GM10266 (cell line): Measurements from ENCODE around the gene KIR2DL4.
"Not testable (repeated sequence)": the region's sequence is repeated elsewhere in the genome, so short reads cannot be mapped to it uniquely, and the experiment has no call there.

Experiments used
- DNase-seq: peaks from one replicate; pipeline ENCODE4 v3.0.0; 2012; ENCODE audit errors: extremely low spot score
- TF ChIP-seq, protein P1 (sequence below): IDR thresholded peaks from 2 replicates; pipeline ENCODE4 v1.5.1; 2012; ENCODE audit warnings: mild to moderate bottlenecking, low read depth; ENCODE audit not compliant: control insufficient read depth, insufficient read depth; ENCODE audit errors: missing control alignments

The KIR2DL4 gene

DNA sequence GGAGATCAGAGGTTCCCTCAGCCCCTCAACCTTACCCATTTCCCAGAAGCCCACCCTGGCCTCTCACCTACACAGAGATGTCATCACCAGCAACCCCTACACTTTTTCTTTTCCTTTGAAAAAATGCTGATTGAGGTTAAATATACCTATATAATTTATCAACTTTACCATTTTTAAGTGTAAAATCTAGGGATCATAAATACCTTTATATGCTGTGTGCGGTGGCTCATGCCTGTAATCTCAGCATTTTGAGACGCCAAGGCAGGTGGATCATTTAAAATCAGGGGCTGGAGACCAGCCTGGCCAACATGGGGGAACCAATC, 3.1 kb downstream of the KIR2DL4 start:
- no peak for DNase-seq
- TF ChIP-seq, protein P1, sequence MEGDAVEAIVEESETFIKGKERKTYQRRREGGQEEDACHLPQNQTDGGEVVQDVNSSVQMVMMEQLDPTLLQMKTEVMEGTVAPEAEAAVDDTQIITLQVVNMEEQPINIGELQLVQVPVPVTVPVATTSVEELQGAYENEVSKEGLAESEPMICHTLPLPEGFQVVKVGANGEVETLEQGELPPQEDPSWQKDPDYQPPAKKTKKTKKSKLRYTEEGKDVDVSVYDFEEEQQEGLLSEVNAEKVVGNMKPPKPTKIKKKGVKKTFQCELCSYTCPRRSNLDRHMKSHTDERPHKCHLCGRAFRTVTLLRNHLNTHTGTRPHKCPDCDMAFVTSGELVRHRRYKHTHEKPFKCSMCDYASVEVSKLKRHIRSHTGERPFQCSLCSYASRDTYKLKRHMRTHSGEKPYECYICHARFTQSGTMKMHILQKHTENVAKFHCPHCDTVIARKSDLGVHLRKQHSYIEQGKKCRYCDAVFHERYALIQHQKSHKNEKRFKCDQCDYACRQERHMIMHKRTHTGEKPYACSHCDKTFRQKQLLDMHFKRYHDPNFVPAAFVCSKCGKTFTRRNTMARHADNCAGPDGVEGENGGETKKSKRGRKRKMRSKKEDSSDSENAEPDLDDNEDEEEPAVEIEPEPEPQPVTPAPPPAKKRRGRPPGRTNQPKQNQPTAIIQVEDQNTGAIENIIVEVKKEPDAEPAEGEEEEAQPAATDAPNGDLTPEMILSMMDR: no peak

DNA sequence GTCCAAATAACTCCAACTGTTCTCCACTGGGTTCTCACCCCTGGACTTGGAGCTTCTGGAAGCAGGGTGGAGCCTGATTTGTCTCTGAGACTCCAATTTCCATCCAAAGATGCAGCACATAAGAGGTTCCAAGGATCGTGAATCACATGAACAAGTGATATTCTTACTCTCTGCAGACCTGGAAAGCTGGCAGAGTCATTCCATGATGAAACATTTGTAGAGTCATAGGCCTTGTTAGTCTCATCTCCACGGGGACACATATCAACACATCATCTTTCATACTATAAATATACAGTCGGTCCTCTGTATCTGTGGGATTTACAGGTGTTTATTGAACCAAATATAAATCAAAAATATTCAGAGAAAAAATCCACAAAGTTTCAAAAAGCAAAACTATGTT, 11.2 kb downstream of the KIR2DL4 start:
- DNase-seq: not testable (repeated sequence)

- DNase-seq: not testable (repeated sequence)
Measured at GRCh38 chr19:54816251-54816650, 12.8 kb downstream of the KIR2DL4 start, which contains the start of gene KIR3DL1. Gene KIR3DL1 (plus strand): TSS chr19:54816468.

DNA sequence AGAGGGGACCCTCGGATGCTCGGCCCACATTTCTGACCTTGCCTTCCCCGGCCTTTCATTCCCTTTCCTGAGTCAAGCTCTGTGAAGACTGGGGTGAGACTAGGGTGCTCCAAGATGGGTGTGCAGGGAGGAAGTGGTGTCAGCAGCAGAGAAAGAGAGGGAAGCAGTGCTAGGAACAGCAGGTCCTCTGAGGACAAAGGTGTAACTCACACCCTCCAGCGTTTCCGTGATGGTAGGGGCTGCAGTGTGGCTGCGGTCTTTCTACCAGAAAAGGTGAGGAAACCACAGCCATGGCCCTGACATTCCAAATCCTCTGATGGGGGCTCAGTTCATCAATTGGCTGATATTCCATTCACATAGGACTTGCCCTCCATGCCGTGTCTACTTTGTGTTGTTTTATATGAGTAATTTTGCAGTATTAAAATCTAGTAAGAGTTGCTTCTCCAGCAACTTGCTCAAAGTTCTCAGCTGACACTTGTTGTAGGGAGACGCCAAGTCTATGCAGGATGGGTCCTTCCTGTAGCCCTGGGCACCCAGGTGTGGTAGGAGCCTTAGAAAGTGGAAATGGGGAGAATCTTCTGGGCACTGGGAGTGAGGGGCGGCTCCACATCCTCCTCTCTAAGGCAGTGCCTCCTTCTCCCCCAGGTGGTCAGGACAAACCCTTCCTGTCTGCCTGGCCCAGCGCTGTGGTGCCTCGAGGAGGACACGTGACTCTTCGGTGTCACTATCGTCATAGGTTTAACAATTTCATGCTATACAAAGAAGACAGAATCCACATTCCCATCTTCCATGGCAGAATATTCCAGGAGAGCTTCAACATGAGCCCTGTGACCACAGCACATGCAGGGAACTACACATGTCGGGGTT, 14.5 kb downstream of the KIR2DL4 start:
- DNase-seq: no peak
- TF ChIP-seq, protein P1: no peak

DNA sequence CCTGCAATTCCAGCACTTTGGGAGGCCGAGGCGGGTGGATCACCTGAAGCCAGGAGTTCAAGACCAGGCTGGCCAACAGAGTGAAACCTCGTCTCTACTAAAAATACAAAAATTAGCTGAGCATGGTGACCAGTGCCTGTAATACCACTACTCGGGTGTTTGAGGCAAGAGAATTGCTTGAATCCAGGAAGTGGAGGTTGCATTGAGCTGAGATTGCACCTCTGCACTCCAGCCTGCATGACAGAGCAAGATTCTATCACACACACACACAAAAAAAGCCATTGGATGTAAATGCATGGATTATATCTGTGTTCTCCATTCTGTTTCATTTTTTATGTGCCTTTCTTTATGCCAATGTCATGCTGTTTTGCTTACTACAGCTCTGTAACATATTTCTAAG, 21.0 kb downstream of the KIR2DL4 start:
- not testable (repeated sequence) for DNase-seq

GRCh38 chr19:54825326-54825725, 21.9 kb downstream of the KIR2DL4 start:
- DNase-seq: not testable (repeated sequence)

DNA sequence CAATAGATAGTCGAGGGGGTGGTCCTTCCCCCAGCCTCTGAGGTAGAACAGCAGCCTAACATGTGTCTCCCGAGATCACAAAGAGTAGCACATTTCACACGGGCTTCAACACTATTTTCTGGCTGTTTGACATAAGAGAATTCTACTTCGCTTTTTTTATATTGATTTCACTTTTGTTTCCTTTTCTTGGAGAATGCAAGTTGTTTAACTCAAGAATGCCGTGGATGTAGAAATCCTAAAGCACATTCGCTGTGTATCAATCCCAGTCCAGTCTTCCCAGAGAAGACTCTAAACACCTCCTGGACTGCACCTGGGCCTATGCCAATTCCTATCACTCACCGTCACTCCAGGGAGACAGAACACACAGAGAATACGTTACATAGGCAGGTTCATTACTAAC, 24.7 kb downstream of the KIR2DL4 start:
- DNase-seq: not testable (repeated sequence)

- DNase-seq: not testable (repeated sequence)
Measured at GRCh38 chr19:54832496-54832895, 29.1 kb downstream of the KIR2DL4 start, which contains the start of gene KIR2DS4. Gene KIR2DS4 (plus strand): TSS chr19:54832676.

DNA sequence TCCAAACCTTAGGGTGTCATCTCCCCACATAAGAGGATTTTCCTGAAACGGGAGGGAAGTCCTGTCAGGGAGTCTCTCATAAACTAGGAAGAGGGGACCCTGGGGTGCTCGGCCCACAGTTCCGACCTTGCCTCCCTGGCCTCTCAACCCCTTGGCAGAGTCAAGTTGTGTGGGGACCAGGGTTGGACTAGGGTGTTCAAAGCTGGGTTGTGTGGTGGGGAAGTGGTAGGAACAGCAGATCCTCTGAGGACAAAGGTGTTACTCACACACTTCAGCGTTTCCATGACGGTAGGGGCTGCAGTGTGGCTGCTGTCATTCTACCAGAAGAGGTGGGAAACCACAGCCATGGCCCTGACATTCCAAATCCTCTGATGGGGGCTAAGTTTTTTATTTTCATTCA, 31.7 kb downstream of the KIR2DL4 start:
- DNase-seq: not testable (repeated sequence)

DNA sequence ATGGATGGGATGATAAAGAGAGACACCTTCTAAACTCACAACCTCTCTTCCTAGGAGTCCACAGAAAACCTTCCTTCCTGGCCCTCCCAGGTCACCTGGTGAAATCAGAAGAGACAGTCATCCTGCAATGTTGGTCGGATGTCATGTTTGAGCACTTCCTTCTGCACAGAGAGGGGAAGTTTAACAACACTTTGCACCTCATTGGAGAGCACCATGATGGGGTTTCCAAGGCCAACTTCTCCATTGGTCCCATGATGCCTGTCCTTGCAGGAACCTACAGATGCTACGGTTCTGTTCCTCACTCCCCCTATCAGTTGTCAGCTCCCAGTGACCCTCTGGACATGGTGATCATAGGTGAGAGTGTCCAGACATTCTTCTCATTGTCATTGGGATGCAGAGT, 34.1 kb downstream of the KIR2DL4 start:
- not testable (repeated sequence) for DNase-seq

- DNase-seq: not testable (repeated sequence)
Measured at GRCh38 chr19:54843171-54843570, 39.8 kb downstream of the KIR2DL4 start.

DNA sequence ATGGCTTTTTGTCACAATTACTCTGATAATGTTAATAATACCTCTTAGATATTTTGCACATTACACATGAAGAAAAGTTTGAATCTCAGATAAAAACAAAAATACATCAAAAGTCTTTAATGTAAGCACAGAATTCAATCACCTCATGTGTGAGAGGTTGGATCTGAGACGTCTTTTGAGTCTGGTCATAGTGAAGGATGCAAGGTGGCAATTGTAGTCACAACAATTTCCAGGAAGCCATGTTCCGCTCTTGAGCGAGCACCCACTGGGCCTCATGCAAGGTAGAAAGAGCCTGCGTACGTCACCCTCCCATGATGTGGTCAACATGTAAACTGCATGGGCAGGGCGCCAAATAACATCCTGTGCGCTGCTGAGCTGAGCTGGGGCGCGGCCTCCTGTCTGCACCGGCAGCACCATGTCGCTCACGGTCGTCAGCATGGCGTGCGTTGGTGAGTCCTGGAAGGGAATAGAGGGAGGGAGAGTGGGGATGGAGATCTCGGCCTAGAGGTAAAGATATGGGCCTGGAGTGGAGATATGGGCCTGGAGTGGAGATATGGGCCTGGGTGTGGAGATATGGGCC, 46.7 kb downstream of the KIR2DL4 start, which contains the start of gene KIR3DL2:
TSS of gene KIR3DL2 (plus strand) at position 383 of the 580 bp plus-strand sequence. CDS start at position 416, 33 bp downstream.
- DNase-seq: not testable (repeated sequence)

GRCh38 chr19:54850930-54851329, 47.5 kb downstream of the KIR2DL4 start:
- TF ChIP-seq, protein P1: no peak
- DNase-seq: no peak
